ENCODE measurements around the gene SLC5A2. TPM values are rescaled to one million over a fixed set of nuclear protein-coding genes. Genes with fewer than 3 reads are reported as not detected.
"Not testable (repeated sequence)": the region's sequence is repeated elsewhere in the genome, so short reads cannot be mapped to it uniquely, and the experiment has no call there.

Gene SLC5A2
- total RNA-seq: under 1 TPM; 0.31 to 0.91 TPM

GRCh38 chr16:31483081-31483480, at the start of gene SLC5A2:
SLC5A2 (plus strand) TSS chr16:31483123; CDS start chr16:31483137, 14 bp downstream.
- no peak within 1 kb of the TSS for H3K27ac Mint-ChIP-seq
- no peaks in the 10 kb centered on the region for H3K36me3 Mint-ChIP-seq
- ATAC-seq (no peak), DNase-seq (ENCODE audit: low spot score in 2 of 2) (no peak)
- no peaks in the 10 kb centered on the region for H3K9me3 Mint-ChIP-seq

GRCh38 chr16:31435341-31436220, 47.3 kb upstream of the SLC5A2 start:
- Mint-ChIP-seq H3K9me3 (no peaks in the 10 kb centered on the region), H3K36me3 (no peaks in the 10 kb centered on the region), H3K27ac (no peak overlapping the region)
- DNase-seq (ENCODE audit: low spot score in 2 of 2): no peak
- no peak for ATAC-seq

- H3K9me3 Mint-ChIP-seq: no peaks in the 10 kb centered on the region
- no peaks in the 10 kb centered on the region for H3K36me3 Mint-ChIP-seq
- DNase-seq (ENCODE audit: low spot score in 2 of 2) (no peak), ATAC-seq (no peak)
- H3K27ac Mint-ChIP-seq: no peak overlapping the region
Measured at GRCh38 chr16:31436221-31437045, 46.5 kb upstream of the SLC5A2 start.

GRCh38 chr16:31438414-31438813, 44.5 kb upstream of the SLC5A2 start:
- no peaks in the 10 kb centered on the region for H3K36me3 Mint-ChIP-seq

GRCh38 chr16:31439023-31439422, 43.9 kb upstream of the SLC5A2 start:
- not testable (repeated sequence) for H3K36me3 Mint-ChIP-seq; H3K27ac Mint-ChIP-seq; H3K9me3 Mint-ChIP-seq; DNase-seq (ENCODE audit: low spot score in 2 of 2)
- peak in 1 of 2 donors; percentile 21 for ATAC-seq

More at GRCh38 chr16:31438414-31438813, 44.5 kb upstream of the SLC5A2 start:
- ATAC-seq: no peak
- Mint-ChIP-seq H3K27ac (no peak overlapping the region), H3K9me3 (no peaks in the 10 kb centered on the region)
- no peak for DNase-seq (ENCODE audit: low spot score in 2 of 2)

GRCh38 chr16:31439519-31439918, 43.4 kb upstream of the SLC5A2 start:
- DNase-seq (ENCODE audit: low spot score in 2 of 2) (no peak), ATAC-seq (peak in 1 of 2 donors; percentile 36)
- Mint-ChIP-seq H3K36me3 (no peaks in the 10 kb centered on the region), H3K27ac (no peak overlapping the region), H3K9me3 (no peaks in the 10 kb centered on the region)

GRCh38 chr16:31440516-31441184, 42.3 kb upstream of the SLC5A2 start:
- DNase-seq (ENCODE audit: low spot score in 2 of 2): no peak
- ATAC-seq: no peak

GRCh38 chr16:31441956-31442355, 41.0 kb upstream of the SLC5A2 start:
- ATAC-seq (no peak), DNase-seq (ENCODE audit: low spot score in 2 of 2) (no peak)
- H3K27ac Mint-ChIP-seq: no peak overlapping the region
- no peaks in the 10 kb centered on the region for H3K36me3 Mint-ChIP-seq
- no peaks in the 10 kb centered on the region for H3K9me3 Mint-ChIP-seq

More at GRCh38 chr16:31440516-31441184, 42.3 kb upstream of the SLC5A2 start:
- Mint-ChIP-seq H3K9me3 (no peaks in the 10 kb centered on the region), H3K36me3 (no peaks in the 10 kb centered on the region), H3K27ac (no peak overlapping the region)

GRCh38 chr16:31445931-31446330, 37.0 kb upstream of the SLC5A2 start:
- not testable (repeated sequence) for H3K27ac Mint-ChIP-seq; DNase-seq (ENCODE audit: low spot score in 2 of 2); H3K9me3 Mint-ChIP-seq; H3K36me3 Mint-ChIP-seq; ATAC-seq

GRCh38 chr16:31451201-31451600, 31.7 kb upstream of the SLC5A2 start:
- Mint-ChIP-seq H3K27ac (no peak overlapping the region), H3K36me3 (peaks cover 0 to 8% of the 10 kb centered on the region in 2 donors), H3K9me3 (no peaks in the 10 kb centered on the region)
- ATAC-seq (no peak), DNase-seq (ENCODE audit: low spot score in 2 of 2) (no peak)

GRCh38 chr16:31451681-31452351, 31.1 kb upstream of the SLC5A2 start:
- DNase-seq (ENCODE audit: low spot score in 2 of 2) (no peak), ATAC-seq (no peak)
- no peak overlapping the region for H3K27ac Mint-ChIP-seq
- peaks cover 0 to 8% of the 10 kb centered on the region in 2 donors for H3K36me3 Mint-ChIP-seq
- no peaks in the 10 kb centered on the region for H3K9me3 Mint-ChIP-seq

- H3K9me3 Mint-ChIP-seq: no peaks in the 10 kb centered on the region
- DNase-seq (ENCODE audit: low spot score in 2 of 2) (no peak), ATAC-seq (no peak)
- peaks cover under 1 to 8% of the 10 kb centered on the region in 2 donors for H3K36me3 Mint-ChIP-seq
- peak overlapping the region in 1 of 2 donors; percentile 1 for H3K27ac Mint-ChIP-seq
Measured at GRCh38 chr16:31452631-31453106, 30.3 kb upstream of the SLC5A2 start.

- Mint-ChIP-seq H3K9me3 (no peaks in the 10 kb centered on the region), H3K27ac (peak overlapping the region; percentile 1 to 33), H3K36me3 (peaks cover 7 to 15% of the 10 kb centered on the region in 2 donors)
- no peak for DNase-seq (ENCODE audit: low spot score in 2 of 2)
- ATAC-seq: no peak
Measured at GRCh38 chr16:31453255-31454204, 29.4 kb upstream of the SLC5A2 start.

- peak in 1 of 2 donors; percentile 43 for DNase-seq (ENCODE audit: low spot score in 2 of 2)
- no peaks in the 10 kb centered on the region for H3K9me3 Mint-ChIP-seq
- ATAC-seq: no peak
- H3K27ac Mint-ChIP-seq: peak overlapping the region; percentile 52 to 76
- peaks cover 12 to 15% of the 10 kb centered on the region in 2 donors for H3K36me3 Mint-ChIP-seq
Measured at GRCh38 chr16:31455601-31456314, 27.2 kb upstream of the SLC5A2 start.

- H3K9me3 Mint-ChIP-seq: no peaks in the 10 kb centered on the region
- peaks cover 12 to 15% of the 10 kb centered on the region in 2 donors for H3K36me3 Mint-ChIP-seq
- no peak overlapping the region for H3K27ac Mint-ChIP-seq
- DNase-seq (ENCODE audit: low spot score in 2 of 2) (no peak), ATAC-seq (no peak)
Measured at GRCh38 chr16:31456988-31457360, 25.9 kb upstream of the SLC5A2 start.
